Measurements from ENCODE around the gene ELFN2.

DNA sequence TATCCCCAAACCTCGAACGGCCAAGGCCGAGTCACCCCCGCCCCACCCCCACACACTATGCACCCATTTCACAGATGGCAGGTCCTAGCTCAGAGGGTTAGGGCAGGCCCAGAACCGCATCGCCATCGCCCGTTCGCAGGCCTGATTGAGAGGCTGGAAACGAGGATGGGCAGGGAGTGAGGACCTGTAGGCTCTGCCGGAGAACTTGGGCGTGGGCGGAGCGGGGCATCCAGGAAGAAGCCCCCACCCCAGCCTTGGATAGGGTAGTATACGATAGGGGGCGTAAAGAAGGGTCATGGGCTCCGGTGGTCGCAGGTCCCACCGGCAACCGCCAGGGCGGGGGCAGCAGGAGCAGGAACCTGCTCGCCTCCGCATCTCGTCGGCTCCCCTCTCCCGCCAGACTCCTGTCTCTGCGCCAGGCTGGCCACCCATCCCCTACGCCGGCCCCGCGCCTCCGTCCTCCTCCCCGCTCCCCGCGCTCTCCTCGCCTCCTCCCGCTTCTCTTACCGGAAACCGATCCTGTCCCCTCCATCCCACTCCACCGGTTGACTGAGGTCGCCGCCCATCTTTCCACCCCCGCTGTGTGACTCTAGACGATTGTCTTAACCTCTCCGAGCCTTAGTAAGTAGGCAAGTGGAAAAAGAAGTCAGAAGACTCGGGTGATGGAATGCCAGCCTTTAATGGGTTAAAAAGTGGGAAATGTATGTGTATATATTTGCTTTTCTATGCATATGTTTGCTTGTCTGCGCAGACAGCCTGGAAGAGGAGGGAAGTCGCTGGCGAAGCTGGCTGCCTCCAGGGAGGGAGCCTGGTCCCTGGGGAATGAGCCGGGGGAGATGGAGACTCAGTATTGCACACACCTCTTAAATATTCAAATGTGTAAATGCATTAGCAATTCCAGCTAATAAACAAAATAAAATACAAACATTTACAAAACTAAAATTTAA is 92.1 kb downstream of the ELFN2 start:
- TF ChIP-seq, protein P1, sequence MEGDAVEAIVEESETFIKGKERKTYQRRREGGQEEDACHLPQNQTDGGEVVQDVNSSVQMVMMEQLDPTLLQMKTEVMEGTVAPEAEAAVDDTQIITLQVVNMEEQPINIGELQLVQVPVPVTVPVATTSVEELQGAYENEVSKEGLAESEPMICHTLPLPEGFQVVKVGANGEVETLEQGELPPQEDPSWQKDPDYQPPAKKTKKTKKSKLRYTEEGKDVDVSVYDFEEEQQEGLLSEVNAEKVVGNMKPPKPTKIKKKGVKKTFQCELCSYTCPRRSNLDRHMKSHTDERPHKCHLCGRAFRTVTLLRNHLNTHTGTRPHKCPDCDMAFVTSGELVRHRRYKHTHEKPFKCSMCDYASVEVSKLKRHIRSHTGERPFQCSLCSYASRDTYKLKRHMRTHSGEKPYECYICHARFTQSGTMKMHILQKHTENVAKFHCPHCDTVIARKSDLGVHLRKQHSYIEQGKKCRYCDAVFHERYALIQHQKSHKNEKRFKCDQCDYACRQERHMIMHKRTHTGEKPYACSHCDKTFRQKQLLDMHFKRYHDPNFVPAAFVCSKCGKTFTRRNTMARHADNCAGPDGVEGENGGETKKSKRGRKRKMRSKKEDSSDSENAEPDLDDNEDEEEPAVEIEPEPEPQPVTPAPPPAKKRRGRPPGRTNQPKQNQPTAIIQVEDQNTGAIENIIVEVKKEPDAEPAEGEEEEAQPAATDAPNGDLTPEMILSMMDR (IDR thresholded peaks at IDR 0.05; ENCODE audit: low read depth, low read length, missing input control): no peak
- TF ChIP-seq, protein P2, sequence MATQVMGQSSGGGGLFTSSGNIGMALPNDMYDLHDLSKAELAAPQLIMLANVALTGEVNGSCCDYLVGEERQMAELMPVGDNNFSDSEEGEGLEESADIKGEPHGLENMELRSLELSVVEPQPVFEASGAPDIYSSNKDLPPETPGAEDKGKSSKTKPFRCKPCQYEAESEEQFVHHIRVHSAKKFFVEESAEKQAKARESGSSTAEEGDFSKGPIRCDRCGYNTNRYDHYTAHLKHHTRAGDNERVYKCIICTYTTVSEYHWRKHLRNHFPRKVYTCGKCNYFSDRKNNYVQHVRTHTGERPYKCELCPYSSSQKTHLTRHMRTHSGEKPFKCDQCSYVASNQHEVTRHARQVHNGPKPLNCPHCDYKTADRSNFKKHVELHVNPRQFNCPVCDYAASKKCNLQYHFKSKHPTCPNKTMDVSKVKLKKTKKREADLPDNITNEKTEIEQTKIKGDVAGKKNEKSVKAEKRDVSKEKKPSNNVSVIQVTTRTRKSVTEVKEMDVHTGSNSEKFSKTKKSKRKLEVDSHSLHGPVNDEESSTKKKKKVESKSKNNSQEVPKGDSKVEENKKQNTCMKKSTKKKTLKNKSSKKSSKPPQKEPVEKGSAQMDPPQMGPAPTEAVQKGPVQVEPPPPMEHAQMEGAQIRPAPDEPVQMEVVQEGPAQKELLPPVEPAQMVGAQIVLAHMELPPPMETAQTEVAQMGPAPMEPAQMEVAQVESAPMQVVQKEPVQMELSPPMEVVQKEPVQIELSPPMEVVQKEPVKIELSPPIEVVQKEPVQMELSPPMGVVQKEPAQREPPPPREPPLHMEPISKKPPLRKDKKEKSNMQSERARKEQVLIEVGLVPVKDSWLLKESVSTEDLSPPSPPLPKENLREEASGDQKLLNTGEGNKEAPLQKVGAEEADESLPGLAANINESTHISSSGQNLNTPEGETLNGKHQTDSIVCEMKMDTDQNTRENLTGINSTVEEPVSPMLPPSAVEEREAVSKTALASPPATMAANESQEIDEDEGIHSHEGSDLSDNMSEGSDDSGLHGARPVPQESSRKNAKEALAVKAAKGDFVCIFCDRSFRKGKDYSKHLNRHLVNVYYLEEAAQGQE (IDR thresholded peaks at IDR 0.05): no peak
- TF ChIP-seq JUND (IDR thresholded peaks at IDR 0.05) (no peak), HNF4G (IDR thresholded peaks at IDR 0.05) (no peak)
- TF ChIP-seq, protein P3, sequence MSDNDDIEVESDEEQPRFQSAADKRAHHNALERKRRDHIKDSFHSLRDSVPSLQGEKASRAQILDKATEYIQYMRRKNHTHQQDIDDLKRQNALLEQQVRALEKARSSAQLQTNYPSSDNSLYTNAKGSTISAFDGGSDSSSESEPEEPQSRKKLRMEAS (IDR thresholded peaks at IDR 0.05): no peak

Measured in liver (tissue), 3 donors.